ENCODE data around the gene ZNF326.
A peak's percentile ranks its signal among the peaks of the same experiment; 100 is the strongest.
"Not testable (repeated sequence)": the region's sequence is repeated elsewhere in the genome, so short reads cannot be mapped to it uniquely, and the experiment has no call there.

The ZNF326 gene

DNA sequence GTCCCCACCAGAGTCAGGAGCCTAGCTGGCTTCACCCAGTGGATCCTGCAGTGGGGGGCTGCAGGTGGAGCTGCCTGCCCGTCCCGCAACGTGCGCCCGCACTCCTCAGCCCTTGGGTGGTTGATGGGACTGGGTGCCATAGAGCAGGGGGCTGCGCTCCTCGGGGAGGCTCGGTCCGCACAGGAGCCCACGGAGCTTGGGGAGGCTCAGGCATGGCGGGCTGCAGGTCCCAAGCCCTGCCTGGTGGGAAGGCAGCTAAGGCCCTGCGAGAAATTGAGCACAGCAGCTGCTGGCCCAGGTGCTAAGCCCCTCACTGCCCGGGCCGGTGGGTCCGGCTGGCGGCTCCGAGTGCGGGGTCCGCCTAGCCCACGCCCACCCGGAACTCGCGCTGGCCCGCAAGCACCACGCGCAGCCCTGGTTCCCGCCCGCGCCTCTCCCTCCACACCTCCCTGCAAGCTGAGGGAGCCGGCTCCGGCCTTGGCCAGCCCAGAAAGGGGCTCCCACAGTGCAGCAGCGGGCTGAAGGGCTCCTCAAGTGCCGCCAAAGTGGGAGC is 10.3 kb upstream of the ZNF326 start:
- H3K4me2 ChIP-seq (ENCODE audit: insufficient read depth, low read length, poor library complexity, severe bottlenecking); H3K23ac ChIP-seq (ENCODE audit: low read depth, low read length, poor library complexity); H3K27ac ChIP-seq (replicated peaks; ENCODE audit: low read length); H3K9ac ChIP-seq (ENCODE audit: low read depth, low read length, poor library complexity); H2BK5ac ChIP-seq (ENCODE audit: low read length); H3K9me3 ChIP-seq (replicated peaks in 1 of 2; ENCODE audit: control insufficient read depth in 2 of 2, insufficient read depth in 1 of 2, low read depth in 1 of 2, low read length in 2 of 2); H3K18ac ChIP-seq (ENCODE audit: low read length); H3K4me3 ChIP-seq (ENCODE audit: low read length in 2 of 2); H4K8ac ChIP-seq (ENCODE audit: low read depth, low read length); DNase-seq (ENCODE audit: low spot score); H4K91ac ChIP-seq (ENCODE audit: low read depth, low read length, poor library complexity); H2BK12ac ChIP-seq (ENCODE audit: low read length); H3K4ac ChIP-seq (ENCODE audit: low read length); H3K36me3 ChIP-seq (replicated peaks in 1 of 2; ENCODE audit: control insufficient read depth in 2 of 2, insufficient read depth in 2 of 2, low read length in 2 of 2); H3K27me3 ChIP-seq (ENCODE audit: control insufficient read depth in 3 of 3, insufficient read depth in 3 of 3, low read depth in 1 of 3, low read length in 3 of 3); H2AK5ac ChIP-seq (ENCODE audit: low read depth, low read length); H2BK15ac ChIP-seq (ENCODE audit: low read length); H2AFZ ChIP-seq (ENCODE audit: low read length); H3K4me1 ChIP-seq (ENCODE audit: control insufficient read depth in 2 of 2, insufficient read depth in 1 of 2, low read depth in 1 of 2, low read length in 2 of 2); H3K79me1 ChIP-seq (ENCODE audit: low read depth, low read length); H2BK120ac ChIP-seq (ENCODE audit: low read depth, low read length): not testable (repeated sequence)
- no CpG with 5 or more reads among the region's 33 CpGs for WGBS, 2 donors (ENCODE audit: extremely low coverage in 2 of 2, insufficient read length in 2 of 2, insufficient replicate concordance in 1 of 2)
- H3K14ac ChIP-seq (ENCODE audit: low read length), result peak overlapping the region; percentile 38

DNA sequence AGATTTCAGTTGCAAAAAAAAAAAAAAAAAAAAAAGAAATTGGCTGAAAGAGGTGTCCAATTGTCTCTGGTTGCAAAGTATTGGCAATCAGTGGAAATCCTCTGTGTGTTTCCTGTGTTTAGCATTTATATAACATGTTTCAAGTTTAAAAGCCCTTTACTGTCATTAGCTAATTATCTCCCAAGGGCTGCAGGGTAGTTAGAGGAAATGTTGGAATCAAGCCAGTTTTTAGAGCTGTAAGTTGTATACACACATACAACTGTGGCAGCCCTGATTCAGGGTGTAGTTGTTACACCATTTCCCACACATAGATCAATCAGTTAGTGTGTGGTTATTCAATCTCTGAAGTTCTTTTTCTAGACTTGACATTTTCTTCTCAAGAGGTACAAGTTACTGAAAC is 8.9 kb upstream of the ZNF326 start:
- Histone ChIP-seq H2BK5ac (ENCODE audit: low read length) (no peak overlapping the region), H3K4ac (ENCODE audit: low read length) (no peak overlapping the region), H3K36me3 (replicated peaks in 1 of 2; ENCODE audit: control insufficient read depth in 2 of 2, insufficient read depth in 2 of 2, low read length in 2 of 2) (no peaks in the 10 kb centered on the region), H3K9ac (ENCODE audit: low read depth, low read length, poor library complexity) (no peak overlapping the region), H3K4me2 (ENCODE audit: insufficient read depth, low read length, poor library complexity, severe bottlenecking) (no peak overlapping the region), H3K23ac (ENCODE audit: low read depth, low read length, poor library complexity) (no peak overlapping the region), H4K8ac (ENCODE audit: low read depth, low read length) (no peak overlapping the region), H3K27me3 (ENCODE audit: control insufficient read depth in 3 of 3, insufficient read depth in 3 of 3, low read depth in 1 of 3, low read length in 3 of 3) (no peaks in the 10 kb centered on the region), H3K14ac (ENCODE audit: low read length) (no peak overlapping the region), H3K79me1 (ENCODE audit: low read depth, low read length) (no peaks in the 10 kb centered on the region), H3K4me3 (ENCODE audit: low read length in 2 of 2) (no peak overlapping the region), H2BK12ac (ENCODE audit: low read length) (no peak overlapping the region), H2AFZ (ENCODE audit: low read length) (no peak overlapping the region), H3K27ac (replicated peaks; ENCODE audit: low read length) (no peak overlapping the region), H4K91ac (ENCODE audit: low read depth, low read length, poor library complexity) (no peak overlapping the region), H2BK15ac (ENCODE audit: low read length) (no peak overlapping the region), H2AK5ac (ENCODE audit: low read depth, low read length) (no peak overlapping the region), H3K4me1 (ENCODE audit: control insufficient read depth in 2 of 2, insufficient read depth in 1 of 2, low read depth in 1 of 2, low read length in 2 of 2) (peaks cover 0 to 2% of the 10 kb centered on the region in 2 donors), H2BK120ac (ENCODE audit: low read depth, low read length) (no peak overlapping the region), H3K18ac (ENCODE audit: low read length) (no peak overlapping the region), H3K9me3 (replicated peaks in 1 of 2; ENCODE audit: control insufficient read depth in 2 of 2, insufficient read depth in 1 of 2, low read depth in 1 of 2, low read length in 2 of 2) (no peaks in the 10 kb centered on the region)
- DNase-seq (ENCODE audit: low spot score), result no peak

DNA sequence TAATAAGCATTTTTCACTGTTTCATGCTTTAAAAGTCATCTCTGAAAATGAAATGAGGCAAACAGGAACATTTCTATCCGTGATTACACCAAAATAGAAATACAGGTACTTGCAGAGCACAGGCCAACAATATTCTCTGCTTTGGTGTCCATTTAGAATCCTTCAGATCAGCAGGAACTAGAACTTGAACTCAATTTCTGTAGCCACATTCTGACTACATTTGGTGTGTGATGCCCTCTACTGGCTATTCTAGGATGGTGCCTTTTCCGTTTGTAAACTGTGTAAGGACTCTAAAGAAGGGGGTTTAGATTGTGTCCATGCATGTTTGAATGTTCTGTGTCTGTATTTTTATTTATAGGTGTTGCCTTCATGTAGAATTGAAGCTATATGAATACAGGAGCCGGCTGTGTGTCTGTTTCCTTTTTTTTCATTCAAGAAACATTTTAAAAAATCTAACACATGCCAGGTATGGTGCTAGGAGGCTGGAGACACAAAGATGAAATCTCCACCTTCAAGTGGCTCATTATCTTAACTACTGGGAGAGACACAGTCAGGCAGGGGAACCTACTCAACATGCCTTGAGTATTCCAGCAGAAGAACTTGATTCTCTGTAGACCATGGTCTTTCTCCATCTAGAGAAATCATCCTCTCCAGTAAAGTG is 7.6 kb upstream of the ZNF326 start:
- Histone ChIP-seq H3K27ac (replicated peaks; ENCODE audit: low read length) (no peak overlapping the region), H3K4ac (ENCODE audit: low read length) (no peak overlapping the region), H4K8ac (ENCODE audit: low read depth, low read length) (no peak overlapping the region), H2AK5ac (ENCODE audit: low read depth, low read length) (no peak overlapping the region), H3K23ac (ENCODE audit: low read depth, low read length, poor library complexity) (no peak overlapping the region), H4K91ac (ENCODE audit: low read depth, low read length, poor library complexity) (no peak overlapping the region), H2BK12ac (ENCODE audit: low read length) (no peak overlapping the region), H3K4me3 (ENCODE audit: low read length in 2 of 2) (no peak overlapping the region), H3K4me2 (ENCODE audit: insufficient read depth, low read length, poor library complexity, severe bottlenecking) (no peak overlapping the region), H3K36me3 (replicated peaks in 1 of 2; ENCODE audit: control insufficient read depth in 2 of 2, insufficient read depth in 2 of 2, low read length in 2 of 2) (no peaks in the 10 kb centered on the region), H2BK15ac (ENCODE audit: low read length) (no peak overlapping the region), H3K18ac (ENCODE audit: low read length) (no peak overlapping the region), H2AFZ (ENCODE audit: low read length) (no peak overlapping the region), H2BK120ac (ENCODE audit: low read depth, low read length) (no peak overlapping the region), H3K4me1 (ENCODE audit: control insufficient read depth in 2 of 2, insufficient read depth in 1 of 2, low read depth in 1 of 2, low read length in 2 of 2) (peaks cover 0 to 2% of the 10 kb centered on the region in 2 donors), H3K27me3 (ENCODE audit: control insufficient read depth in 3 of 3, insufficient read depth in 3 of 3, low read depth in 1 of 3, low read length in 3 of 3) (no peaks in the 10 kb centered on the region), H3K14ac (ENCODE audit: low read length) (no peak overlapping the region), H3K79me1 (ENCODE audit: low read depth, low read length) (no peaks in the 10 kb centered on the region), H3K9me3 (replicated peaks in 1 of 2; ENCODE audit: control insufficient read depth in 2 of 2, insufficient read depth in 1 of 2, low read depth in 1 of 2, low read length in 2 of 2) (no peaks in the 10 kb centered on the region), H2BK5ac (ENCODE audit: low read length) (no peak overlapping the region), H3K9ac (ENCODE audit: low read depth, low read length, poor library complexity) (no peak overlapping the region)
- DNase-seq (ENCODE audit: low spot score), result peak; percentile 43
- no CpG with 5 or more reads among the region's 3 CpGs for WGBS, 2 donors (ENCODE audit: extremely low coverage in 2 of 2, insufficient read length in 2 of 2, insufficient replicate concordance in 1 of 2)

DNA sequence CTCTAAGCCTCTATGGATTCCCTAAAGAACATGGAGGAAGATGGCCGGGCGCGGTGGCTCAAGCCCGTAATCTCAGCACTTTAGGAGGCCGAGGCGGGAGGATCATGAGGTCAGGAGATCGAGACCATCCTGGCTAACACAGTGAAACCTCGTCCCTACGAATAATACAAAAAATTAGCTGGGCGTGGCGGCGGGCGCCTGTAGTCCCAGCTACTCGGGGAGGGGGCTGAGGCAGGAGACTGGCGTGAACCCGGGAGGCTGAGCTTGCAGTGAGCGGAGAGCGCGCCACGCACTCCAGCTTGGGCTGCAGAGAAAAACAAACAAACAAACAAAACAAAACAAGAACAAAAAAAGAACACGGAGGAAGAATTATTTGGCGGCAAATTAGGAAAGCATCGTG is 5.8 kb upstream of the ZNF326 start:
- Histone ChIP-seq H3K9me3 (replicated peaks in 1 of 2; ENCODE audit: control insufficient read depth in 2 of 2, insufficient read depth in 1 of 2, low read depth in 1 of 2, low read length in 2 of 2) (no peaks in the 10 kb centered on the region), H3K79me1 (ENCODE audit: low read depth, low read length) (no peaks in the 10 kb centered on the region), H2AK5ac (ENCODE audit: low read depth, low read length) (no peak overlapping the region), H3K9ac (ENCODE audit: low read depth, low read length, poor library complexity) (no peak overlapping the region), H3K4ac (ENCODE audit: low read length) (no peak overlapping the region), H3K4me1 (ENCODE audit: control insufficient read depth in 2 of 2, insufficient read depth in 1 of 2, low read depth in 1 of 2, low read length in 2 of 2) (peaks cover 0 to 2% of the 10 kb centered on the region in 2 donors), H3K4me3 (ENCODE audit: low read length in 2 of 2) (no peak overlapping the region), H2BK12ac (ENCODE audit: low read length) (no peak overlapping the region), H3K27ac (replicated peaks; ENCODE audit: low read length) (no peak overlapping the region), H4K8ac (ENCODE audit: low read depth, low read length) (no peak overlapping the region), H2BK120ac (ENCODE audit: low read depth, low read length) (no peak overlapping the region), H3K4me2 (ENCODE audit: insufficient read depth, low read length, poor library complexity, severe bottlenecking) (no peak overlapping the region), H3K18ac (ENCODE audit: low read length) (no peak overlapping the region), H2AFZ (ENCODE audit: low read length) (no peak overlapping the region), H3K27me3 (ENCODE audit: control insufficient read depth in 3 of 3, insufficient read depth in 3 of 3, low read depth in 1 of 3, low read length in 3 of 3) (no peaks in the 10 kb centered on the region), H2BK15ac (ENCODE audit: low read length) (no peak overlapping the region), H4K91ac (ENCODE audit: low read depth, low read length, poor library complexity) (no peak overlapping the region), H3K14ac (ENCODE audit: low read length) (no peak overlapping the region), H3K36me3 (replicated peaks in 1 of 2; ENCODE audit: control insufficient read depth in 2 of 2, insufficient read depth in 2 of 2, low read length in 2 of 2) (no peaks in the 10 kb centered on the region), H3K23ac (ENCODE audit: low read depth, low read length, poor library complexity) (no peak overlapping the region), H2BK5ac (ENCODE audit: low read length) (no peak overlapping the region)
- WGBS, 2 donors (ENCODE audit: extremely low coverage in 2 of 2, insufficient read length in 2 of 2, insufficient replicate concordance in 1 of 2), result no CpG with 5 or more reads among the region's 23 CpGs
- no peak for DNase-seq (ENCODE audit: low spot score)

Measured in neuronal stem cell (in vitro differentiated cells).